HG02885 (cell line): ENCODE results near the gene FGF5.
"Not testable (repeated sequence)": the region's sequence is repeated elsewhere in the genome, so short reads cannot be mapped to it uniquely, and the experiment has no call there.

Source experiments
- ATAC-seq: cut with Tn5 transposase; IDR thresholded peaks from one replicate; pipeline ENCODE4 v1.9.1; 2021; ENCODE audit warnings: mild to moderate bottlenecking; ENCODE audit not compliant: unreplicated experiment, poor library complexity

The FGF5 gene

GRCh38 chr4:80286451-80286850 is 20.0 kb downstream of the FGF5 start:
- no peak for ATAC-seq

GRCh38 chr4:80290665-80291064 is 24.2 kb downstream of the FGF5 start:
- not testable (repeated sequence) for ATAC-seq

DNA sequence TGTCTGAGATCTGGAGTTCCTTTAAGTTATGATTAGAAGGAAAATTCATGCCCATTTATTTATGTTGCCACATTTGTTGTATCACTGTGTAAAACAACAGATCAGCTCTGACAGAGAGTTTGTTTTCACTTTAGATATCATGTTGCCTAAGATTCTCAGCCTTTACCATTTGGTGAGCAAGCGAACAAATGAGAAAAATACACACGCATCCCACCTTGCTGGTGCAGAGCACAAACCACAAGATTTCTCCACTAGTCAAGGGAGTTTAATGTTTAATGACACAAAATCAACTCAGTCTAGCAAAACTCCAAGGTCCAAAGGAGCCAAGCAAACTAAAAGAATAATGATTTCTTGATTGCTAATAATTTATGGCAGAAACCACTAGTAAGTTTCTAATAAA is 27.7 kb downstream of the FGF5 start:
- ATAC-seq = no peak

- ATAC-seq = no peak
Measured at GRCh38 chr4:80295336-80295735, 28.9 kb downstream of the FGF5 start.

DNA sequence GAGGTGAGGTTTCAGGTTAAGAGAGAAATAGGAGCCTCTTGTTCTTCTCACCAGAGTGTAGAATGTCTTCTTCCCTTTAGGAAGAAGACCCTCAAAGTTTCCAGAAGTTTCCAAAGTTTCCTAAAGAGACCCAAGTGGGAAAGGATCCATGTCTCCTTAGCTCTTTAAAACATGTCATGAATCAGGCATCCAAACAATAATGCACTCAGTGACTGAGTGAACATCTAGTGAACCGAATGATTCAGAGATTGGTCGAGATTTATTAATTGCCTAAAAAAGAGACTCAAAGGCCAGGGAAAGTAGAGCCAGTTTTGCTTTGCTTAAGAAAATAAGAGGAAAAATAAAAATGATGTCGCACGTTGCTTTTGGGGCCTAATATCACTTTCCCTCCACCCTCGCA is 29.4 kb downstream of the FGF5 start:
- no peak for ATAC-seq

- no peak for ATAC-seq
Measured at GRCh38 chr4:80301884-80302283, 35.4 kb downstream of the FGF5 start.

DNA sequence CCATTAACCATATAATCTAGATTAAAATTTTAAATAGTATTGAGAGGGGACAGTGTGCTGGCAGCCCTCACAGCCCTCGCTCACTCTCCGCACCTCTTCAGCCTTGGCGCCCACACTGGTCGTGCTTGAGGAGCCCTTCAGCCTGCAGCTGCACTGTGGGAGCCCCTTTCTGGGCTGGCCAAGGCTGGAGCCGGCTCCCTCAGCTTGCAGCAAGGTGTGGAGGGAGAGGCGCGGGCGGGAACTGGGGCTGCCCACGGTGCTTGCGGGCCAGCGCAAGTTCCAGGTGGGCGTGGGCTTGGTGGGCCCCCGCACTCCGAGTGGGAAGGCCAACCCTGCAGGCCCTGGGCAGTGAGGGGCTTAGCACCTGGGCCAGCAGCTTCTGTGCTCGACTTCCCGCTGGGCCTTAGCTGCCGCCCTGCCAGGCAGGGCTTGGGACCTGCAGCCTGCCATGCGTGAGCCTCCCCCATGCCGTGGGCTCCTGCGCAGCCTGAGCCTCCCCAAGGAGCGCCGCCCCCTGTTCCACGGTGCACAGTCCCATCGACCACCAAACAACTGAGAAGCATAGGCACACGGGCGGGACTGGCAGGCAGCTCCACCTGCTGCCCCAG is 36.3 kb downstream of the FGF5 start:
- no peak for ATAC-seq

DNA sequence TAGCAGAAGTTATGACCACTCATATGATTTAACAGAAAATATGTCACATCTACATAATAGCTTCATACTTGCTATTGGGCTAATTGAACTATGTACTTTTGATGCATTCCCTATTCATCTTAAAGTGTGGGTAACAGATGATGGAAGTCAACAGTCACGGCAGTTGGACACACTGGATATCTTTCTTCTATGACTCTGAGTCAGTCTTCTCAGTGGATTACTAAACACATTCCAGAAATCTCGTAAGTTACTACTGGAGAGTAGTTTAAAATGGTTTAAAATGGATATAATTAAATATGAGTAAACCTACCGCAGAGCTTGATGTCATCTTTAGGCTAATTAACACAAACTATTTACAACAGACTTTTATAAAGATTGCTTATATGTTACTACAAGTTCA is 39.0 kb downstream of the FGF5 start:
- ATAC-seq = no peak

GRCh38 chr4:80306260-80306659 is 39.8 kb downstream of the FGF5 start:
- no peak for ATAC-seq

DNA sequence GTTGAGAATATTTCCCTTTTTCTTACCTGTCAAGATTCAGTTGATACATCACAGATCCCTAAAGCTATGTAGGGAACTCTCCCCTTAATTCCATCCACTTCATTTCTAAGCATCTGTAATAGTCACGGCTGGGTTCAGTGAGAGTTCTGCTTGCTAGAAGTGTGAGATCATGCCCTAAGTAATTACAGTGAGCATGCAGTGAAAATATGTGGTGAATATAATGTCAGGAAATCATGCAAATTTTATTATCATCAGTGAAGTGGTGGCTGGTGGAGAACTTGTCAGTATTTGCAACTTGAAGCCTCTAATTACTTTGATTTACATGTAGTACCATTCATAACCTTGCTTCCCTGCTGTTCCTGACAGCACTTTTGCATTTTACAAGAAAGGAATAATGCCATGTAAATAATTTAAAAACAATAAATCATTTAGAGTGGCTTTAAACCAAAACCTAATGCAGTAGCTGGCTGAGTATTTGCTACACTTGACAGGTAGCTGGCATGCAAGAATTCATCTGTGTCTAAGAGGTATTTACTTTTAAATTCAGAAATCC is 40.8 kb downstream of the FGF5 start:
- no peak for ATAC-seq

DNA sequence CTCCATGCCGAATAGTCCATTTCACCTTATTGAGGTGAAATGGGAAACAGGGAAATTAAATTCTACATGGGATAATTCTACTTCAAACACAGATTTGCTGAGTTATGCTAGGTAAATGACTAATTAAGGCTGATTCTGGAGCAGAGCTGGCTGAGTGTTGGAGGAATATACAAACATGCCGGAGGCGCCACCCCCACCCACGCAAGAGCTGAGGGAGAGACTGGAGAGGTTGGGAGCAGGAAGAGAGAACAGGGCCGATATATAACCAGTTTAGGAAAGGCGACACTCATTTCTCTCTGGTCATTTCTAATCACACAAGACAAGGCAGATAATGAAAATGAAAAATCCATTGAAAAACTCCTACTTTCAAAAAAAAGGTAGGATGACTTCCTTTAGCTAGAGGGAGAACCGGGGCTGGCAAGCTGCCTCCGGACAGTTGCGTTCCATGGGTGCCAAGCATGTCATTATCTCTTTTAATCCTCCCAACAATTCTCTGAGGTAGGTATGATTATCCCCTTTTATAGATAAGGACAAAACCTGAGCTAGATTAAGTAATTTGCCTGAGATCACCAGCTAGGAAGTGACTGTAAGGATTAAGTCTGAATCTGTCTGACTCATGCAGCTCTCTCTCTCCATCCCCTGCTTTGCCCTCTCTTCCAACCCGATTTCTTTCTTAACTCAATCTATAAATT is 41.5 kb downstream of the FGF5 start:
- no peak for ATAC-seq

- no peak for ATAC-seq
Measured at GRCh38 chr4:80308466-80308822, 42.0 kb downstream of the FGF5 start.

- ATAC-seq = no peak
Measured at GRCh38 chr4:80309294-80310004, 43.0 kb downstream of the FGF5 start.

DNA sequence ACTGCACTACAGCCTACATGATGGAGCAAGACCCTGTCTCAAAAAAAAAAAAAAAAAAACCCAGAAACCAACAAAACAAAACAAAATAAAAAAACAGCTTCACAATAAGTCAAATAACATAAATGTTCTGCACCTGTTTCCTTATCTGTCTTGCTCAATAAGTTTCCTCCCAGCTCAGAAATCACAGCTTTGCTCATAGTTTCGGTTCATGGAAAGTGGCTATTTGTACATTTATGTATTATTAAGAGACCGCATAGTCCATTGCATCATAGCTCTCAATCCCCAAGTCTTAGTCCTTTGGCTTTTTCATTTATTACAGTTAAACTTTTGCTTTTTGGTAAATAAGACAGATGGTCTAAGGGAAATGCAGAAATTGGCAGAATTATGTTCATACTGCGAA is 44.7 kb downstream of the FGF5 start:
- no peak for ATAC-seq

GRCh38 chr4:80312124-80312523 is 45.7 kb downstream of the FGF5 start:
- no peak for ATAC-seq

DNA sequence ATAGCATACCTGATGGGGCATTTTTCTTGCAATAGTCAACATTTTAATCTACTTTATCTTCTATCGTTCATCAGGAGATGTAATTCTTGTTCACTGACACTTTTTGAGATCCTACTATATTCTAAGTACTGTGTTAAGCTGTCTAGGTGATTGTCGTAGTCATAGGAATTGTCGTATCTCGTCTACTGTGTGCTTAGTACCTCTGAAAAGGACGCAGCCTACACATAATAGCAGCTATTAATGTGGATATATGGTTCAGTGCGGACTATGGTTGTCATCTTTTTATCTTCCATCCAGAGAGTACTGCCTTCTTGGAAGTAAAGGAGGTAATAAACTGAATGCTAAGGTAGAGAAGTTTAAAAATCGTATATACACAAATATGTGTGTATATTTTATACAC is 47.2 kb downstream of the FGF5 start:
- no peak for ATAC-seq

DNA sequence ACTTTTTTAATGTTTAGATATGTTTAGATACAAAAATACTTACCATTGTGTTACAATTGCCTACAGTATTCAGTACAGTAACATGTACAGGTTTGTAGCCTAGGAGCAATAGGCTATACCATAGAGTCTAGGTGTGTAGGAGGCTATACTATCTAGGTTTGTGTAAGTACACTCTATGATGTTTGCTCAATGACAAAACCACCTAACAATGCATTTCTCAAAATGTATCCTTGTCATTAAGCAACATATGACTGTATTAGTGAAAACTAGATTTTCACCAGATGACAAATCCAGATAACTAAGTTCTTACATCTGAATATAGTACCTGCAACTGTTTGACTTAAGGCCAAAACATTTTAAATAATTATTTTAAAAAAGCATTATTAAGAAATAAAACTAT is 49.4 kb downstream of the FGF5 start:
- ATAC-seq = not testable (repeated sequence)

DNA sequence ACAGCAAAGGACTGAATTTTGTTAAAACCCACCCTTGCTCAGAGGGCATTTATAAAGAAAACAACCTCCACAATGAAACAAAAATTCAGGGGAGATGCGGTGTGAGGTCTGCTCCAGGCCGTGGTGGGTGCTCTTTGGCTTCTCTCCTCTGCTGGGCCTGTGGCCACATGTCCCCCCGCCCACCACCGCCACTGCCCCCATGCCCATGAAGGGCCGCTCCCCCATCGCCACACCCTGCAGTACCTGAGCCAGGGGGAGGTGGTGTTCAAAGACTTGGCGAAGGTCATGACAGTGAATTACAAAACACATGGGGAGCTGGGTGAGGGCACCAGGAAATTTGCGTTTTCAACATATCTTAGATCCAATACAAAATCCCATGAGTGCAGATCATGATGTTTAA is 54.9 kb downstream of the FGF5 start:
- ATAC-seq = no peak

DNA sequence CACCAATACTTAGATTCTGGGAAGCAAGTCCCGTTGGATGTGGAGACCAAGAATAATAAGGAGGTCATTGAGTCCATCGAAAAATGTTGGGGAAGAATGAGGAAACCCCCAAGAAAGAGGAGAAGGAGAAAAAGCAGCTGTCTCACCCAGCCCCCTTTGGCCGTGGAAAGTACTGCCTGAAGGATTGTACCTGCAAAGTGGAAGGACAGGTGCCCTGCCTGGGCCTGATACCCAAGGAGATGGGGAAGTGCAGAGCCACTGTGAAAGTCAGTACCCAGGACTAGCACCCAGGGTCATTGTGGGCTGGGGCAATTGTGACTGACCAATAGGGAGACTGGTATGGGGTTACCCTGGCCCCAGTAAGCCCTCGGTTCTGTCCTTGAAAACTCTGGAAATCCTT is 55.3 kb downstream of the FGF5 start:
- ATAC-seq = no peak

DNA sequence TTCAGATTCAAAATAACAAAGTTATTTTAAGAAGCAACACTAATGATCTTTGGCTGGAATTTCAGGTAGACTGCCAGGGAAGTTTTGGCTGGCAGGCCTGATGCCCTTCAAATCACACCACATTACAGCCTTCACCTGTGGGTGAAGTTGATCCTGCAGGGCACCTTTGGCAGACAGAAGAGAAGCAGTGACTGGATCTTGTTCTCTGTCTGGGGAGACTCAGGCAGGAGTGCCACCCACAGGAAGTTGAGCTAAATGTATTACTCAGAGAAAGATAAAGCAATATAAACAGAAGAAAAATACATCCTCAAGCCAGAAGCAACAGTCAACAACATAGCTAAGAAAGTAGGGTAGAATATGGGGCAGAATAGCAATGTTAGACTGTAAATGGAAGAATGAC is 56.3 kb downstream of the FGF5 start:
- no peak for ATAC-seq

GRCh38 chr4:80324171-80324570 is 57.7 kb downstream of the FGF5 start:
- ATAC-seq = no peak

DNA sequence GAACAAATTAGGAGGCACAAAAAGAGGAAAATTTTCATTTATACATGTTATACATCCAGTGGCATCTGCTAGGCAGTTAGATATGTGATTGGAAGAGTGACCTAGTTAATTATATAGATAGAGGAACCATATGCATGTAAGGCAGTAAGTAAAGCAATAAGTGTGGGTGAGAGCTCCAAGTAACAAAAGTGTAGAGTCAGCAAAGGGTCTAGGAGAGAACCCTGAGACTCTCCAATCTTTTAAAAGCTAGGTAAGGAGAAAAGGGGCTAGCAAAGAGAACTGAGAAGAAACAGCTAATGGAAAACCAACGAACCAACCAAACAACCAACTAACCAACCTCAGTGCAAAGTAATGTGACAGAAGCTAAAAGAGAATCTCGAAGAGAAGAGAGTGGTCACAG is 65.2 kb downstream of the FGF5 start:
- ATAC-seq = no peak
